22Rv1 (cell line): Measurements from ENCODE around the gene TOP2B.

Experiments used
- H3K27ac ChIP-seq: fragments of 450-650 bp; 2 replicates; pipeline ENCODE4 v1.5.1; 2017
- CTCF ChIP-seq: fragments of 450-650 bp; IDR thresholded peaks from 2 replicates; pipeline ENCODE4 v1.5.1; 2017; ENCODE audit warnings: mild to moderate bottlenecking
- ZFX ChIP-seq: fragments of 450-650 bp; IDR thresholded peaks from 2 replicates; pipeline ENCODE4 v1.6.1; 2017; ENCODE audit warnings: antibody characterized with exemption, borderline replicate concordance

The TOP2B gene

GRCh38 chr3:25665315-25666280, 891 bp upstream of the TOP2B start:
- TF ChIP-seq CTCF (no peak), ZFX (no peak)
- peak overlapping the region; percentile 93 for H3K27ac ChIP-seq

GRCh38 chr3:25663869-25664811, 567 bp downstream of the TOP2B start:
- 0 out of 2 replicates have a peak, but pooled peaks have one; percentile 10 for TF ChIP-seq CTCF
- 0 out of 2 replicates have a peak, but pooled peaks have one; percentile 46 for TF ChIP-seq ZFX
- peak overlapping the region; percentile 93 for H3K27ac ChIP-seq

- H3K27ac ChIP-seq, result peak overlapping the region; percentile 93
- no peak for TF ChIP-seq CTCF
These were observed 1.3 kb downstream of the TOP2B start for GRCh38 chr3:25663347-25663868.

- no peak for TF ChIP-seq ZFX
- TF ChIP-seq CTCF, result no peak
- no peak overlapping the region for H3K27ac ChIP-seq
These were observed 1.9 kb downstream of the TOP2B start for GRCh38 chr3:25662736-25663320.

- no peak for TF ChIP-seq CTCF
- no peak for TF ChIP-seq ZFX
- H3K27ac ChIP-seq, result no peak overlapping the region
These were observed 2.8 kb downstream of the TOP2B start for GRCh38 chr3:25661694-25662437.

GRCh38 chr3:25658836-25659235, 5.9 kb downstream of the TOP2B start:
- no peak for TF ChIP-seq ZFX
- TF ChIP-seq CTCF, result no peak
- no peak overlapping the region for H3K27ac ChIP-seq
